Neuronal stem cell (in vitro differentiated cells): Measurements from ENCODE around the gene ZNF44.

Source experiments
- DNase-seq: peaks from one replicate; pipeline ENCODE4 v3.0.0-alpha.2; 2013; ENCODE audit warnings: low spot score
- H2AFZ ChIP-seq: one replicate; pipeline ENCODE4 v1.6.1; 2013; ENCODE audit warnings: mild to moderate bottlenecking, low read length, inconsistent platforms
- H2AK5ac ChIP-seq: 2 replicates; pipeline ENCODE4 v1.6.1; 2013; ENCODE audit warnings: low read depth, mild to moderate bottlenecking, inconsistent platforms, low read length, moderate library complexity, mixed read lengths
- H2BK120ac ChIP-seq: 2 replicates; pipeline ENCODE4 v1.6.1; 2013; ENCODE audit warnings: low read depth, mild to moderate bottlenecking, inconsistent platforms, low read length, moderate library complexity, mixed read lengths
- H2BK12ac ChIP-seq: one replicate; pipeline ENCODE4 v1.6.1; 2013; ENCODE audit warnings: low read length, inconsistent platforms
- H2BK15ac ChIP-seq: 2 replicates; pipeline ENCODE4 v1.6.1; 2013; ENCODE audit warnings: mild to moderate bottlenecking, low read length, inconsistent platforms, mixed read lengths
- H2BK5ac ChIP-seq: one replicate; pipeline ENCODE4 v1.6.1; 2013; ENCODE audit warnings: inconsistent platforms, mild to moderate bottlenecking, low read length, moderate library complexity
- H3K14ac ChIP-seq: one replicate; pipeline ENCODE4 v1.6.1; 2013; ENCODE audit warnings: low read length, inconsistent platforms
- H3K18ac ChIP-seq: 2 replicates; pipeline ENCODE4 v1.6.1; 2013; ENCODE audit warnings: low read length, inconsistent platforms
- H3K23ac ChIP-seq: 2 replicates; pipeline ENCODE4 v1.6.1; 2013; ENCODE audit warnings: low read depth, mild to moderate bottlenecking, mixed read lengths, low read length, inconsistent platforms; ENCODE audit not compliant: poor library complexity
- H3K27ac ChIP-seq: replicated peaks from 3 replicates; pipeline ENCODE4 v1.5.1; 2013; ENCODE audit warnings: low read length, inconsistent platforms
- H3K27me3 ChIP-seq, 3 experiments: 2 replicates each; pipeline ENCODE4 v1.6.1; 2013; ENCODE audit warnings: low read length in 3 of 3, mild to moderate bottlenecking in 2 of 3, inconsistent platforms in 1 of 3, low read depth in 1 of 3, mixed read lengths in 1 of 3, moderate library complexity in 1 of 3; ENCODE audit not compliant: control insufficient read depth in 3 of 3, insufficient read depth in 3 of 3
- H3K36me3 ChIP-seq, 2 donors: replicated peaks in 1 of 2; 2 replicates each; pipeline ENCODE4 v1.6.1; 2013; ENCODE audit warnings: low read length in 2 of 2; ENCODE audit not compliant: control insufficient read depth in 2 of 2, insufficient read depth in 2 of 2
- H3K4ac ChIP-seq: 2 replicates; pipeline ENCODE4 v1.6.1; 2013; ENCODE audit warnings: inconsistent platforms, mild to moderate bottlenecking, low read length, moderate library complexity
- H3K4me1 ChIP-seq, 2 donors: 1 replicate in 1 of 2; 2 replicates in 1 of 2; pipeline ENCODE4 v1.6.1; 2013; ENCODE audit warnings: low read length in 2 of 2, low read depth in 1 of 2; ENCODE audit not compliant: control insufficient read depth in 2 of 2, insufficient read depth in 1 of 2
- H3K4me2 ChIP-seq: one replicate; pipeline ENCODE4 v1.6.1; 2013; ENCODE audit warnings: mild to moderate bottlenecking, low read length, inconsistent platforms; ENCODE audit not compliant: insufficient read depth, poor library complexity, severe bottlenecking
- H3K4me3 ChIP-seq, 2 donors: 2 replicates each; pipeline ENCODE4 v1.5.1; 2013; ENCODE audit warnings: low read length in 2 of 2, mild to moderate bottlenecking in 2 of 2, inconsistent platforms in 1 of 2, moderate library complexity in 1 of 2
- H3K79me1 ChIP-seq: one replicate; pipeline ENCODE4 v1.6.1; 2013; ENCODE audit warnings: low read depth, mild to moderate bottlenecking, inconsistent platforms, low read length, moderate library complexity
- H3K9ac ChIP-seq: one replicate; pipeline ENCODE4 v1.6.1; 2013; ENCODE audit warnings: mild to moderate bottlenecking, low read depth, low read length, inconsistent platforms; ENCODE audit not compliant: poor library complexity
- H3K9me3 ChIP-seq, 2 donors: replicated peaks in 1 of 2; 2 replicates each; pipeline versions ENCODE3 to v1.6.1; 2013; ENCODE audit warnings: low read length in 2 of 2, mild to moderate bottlenecking in 2 of 2, inconsistent platforms in 1 of 2, low read depth in 1 of 2, mixed read lengths in 1 of 2, moderate library complexity in 1 of 2; ENCODE audit not compliant: control insufficient read depth in 2 of 2, insufficient read depth in 1 of 2
- H4K8ac ChIP-seq: one replicate; pipeline ENCODE4 v1.6.1; 2013; ENCODE audit warnings: low read depth, mild to moderate bottlenecking, inconsistent platforms, low read length, moderate library complexity
- H4K91ac ChIP-seq: one replicate; pipeline ENCODE4 v1.6.1; 2013; ENCODE audit warnings: low read length, low read depth, mild to moderate bottlenecking, inconsistent platforms; ENCODE audit not compliant: poor library complexity
- WGBS, 2 donors: extraction: QIAGEN DNeasy Blood & Tissue Kit; methylation state at CpG; one replicate each; pipeline ENCODE4 v1.1.7; 2013; ENCODE audit warnings: missing lambda C conversion rate in 2 of 2, mixed read lengths in 1 of 2; ENCODE audit not compliant: insufficient read length in 2 of 2, insufficient replicate concordance in 1 of 2; ENCODE audit errors: extremely low coverage in 2 of 2; 5-methylcytosine and 5-hydroxymethylcytosine counted together

Gene ZNF44

GRCh38 chr19:12287958-12288500 is 6.7 kb downstream of the ZNF44 start:
- Histone ChIP-seq H2BK12ac (no peak overlapping the region), H3K36me3 (peaks cover 0 to 70% of the 10 kb centered on the region in 2 donors), H3K27me3 (no peaks in the 10 kb centered on the region), H3K23ac (no peak overlapping the region), H3K79me1 (no peaks in the 10 kb centered on the region), H2BK5ac (no peak overlapping the region), H3K4ac (no peak overlapping the region), H2BK120ac (no peak overlapping the region), H3K27ac (no peak overlapping the region), H2BK15ac (no peak overlapping the region), H3K9me3 (peaks cover 1 to 62% of the 10 kb centered on the region in 2 donors), H3K14ac (no peak overlapping the region), H4K8ac (no peak overlapping the region), H3K4me1 (no peaks in the 10 kb centered on the region), H3K18ac (no peak overlapping the region), H3K4me3 (no peak overlapping the region), H3K4me2 (no peak overlapping the region), H4K91ac (no peak overlapping the region), H2AFZ (no peak overlapping the region), H3K9ac (no peak overlapping the region), H2AK5ac (no peak overlapping the region)
- no CpG with 5 or more reads among the region's 1 CpG for WGBS, 2 donors
- no peak for DNase-seq

- Histone ChIP-seq H2BK5ac (no peak overlapping the region), H3K79me1 (no peaks in the 10 kb centered on the region), H3K36me3 (peaks cover 0 to 42% of the 10 kb centered on the region in 2 donors), H3K27ac (no peak overlapping the region), H3K4ac (no peak overlapping the region), H3K9me3 (peaks cover 1 to 65% of the 10 kb centered on the region in 2 donors), H2BK120ac (no peak overlapping the region), H3K4me3 (no peak overlapping the region), H3K4me1 (no peaks in the 10 kb centered on the region), H3K27me3 (no peaks in the 10 kb centered on the region), H3K18ac (no peak overlapping the region), H3K23ac (no peak overlapping the region), H2AK5ac (no peak overlapping the region), H4K91ac (no peak overlapping the region), H3K4me2 (no peak overlapping the region), H3K9ac (no peak overlapping the region), H3K14ac (no peak overlapping the region), H2BK15ac (no peak overlapping the region), H2AFZ (no peak overlapping the region), H4K8ac (no peak overlapping the region), H2BK12ac (no peak overlapping the region)
- no peak for DNase-seq
- WGBS, 2 donors, result no CpG with 5 or more reads among the region's 18 CpGs
Observed at GRCh38 chr19:12284631-12285030, 10.1 kb downstream of the ZNF44 start.

GRCh38 chr19:12284226-12284625 is 10.5 kb downstream of the ZNF44 start:
- H3K4me2 ChIP-seq, result no peak overlapping the region

GRCh38 chr19:12278713-12279112 is 16.0 kb downstream of the ZNF44 start:
- Histone ChIP-seq H4K8ac (no peak overlapping the region), H2BK5ac (no peak overlapping the region), H2BK120ac (no peak overlapping the region), H4K91ac (no peak overlapping the region), H3K4me3 (no peak overlapping the region), H3K27ac (no peak overlapping the region), H3K9ac (no peak overlapping the region), H3K79me1 (peaks cover 2% of the 10 kb centered on the region), H2BK15ac (no peak overlapping the region), H3K27me3 (no peaks in the 10 kb centered on the region), H2BK12ac (no peak overlapping the region), H3K4me1 (no peaks in the 10 kb centered on the region), H3K18ac (no peak overlapping the region), H3K4ac (no peak overlapping the region), H2AK5ac (no peak overlapping the region), H3K9me3 (peaks cover 8 to 87% of the 10 kb centered on the region in 2 donors), H2AFZ (no peak overlapping the region), H3K14ac (no peak overlapping the region), H3K36me3 (peaks cover 1 to 44% of the 10 kb centered on the region in 2 donors), H3K4me2 (no peak overlapping the region), H3K23ac (no peak overlapping the region)
- DNase-seq, result no peak
- WGBS, 2 donors, result no CpG with 5 or more reads among the region's 2 CpGs

More at GRCh38 chr19:12284226-12284625, 10.5 kb downstream of the ZNF44 start:
- no peak overlapping the region for H4K8ac ChIP-seq
- WGBS, 2 donors, result no CpG with 5 or more reads among the region's 14 CpGs
- no peak overlapping the region for H3K9ac ChIP-seq
- no peak overlapping the region for H3K14ac ChIP-seq
- H3K27me3 ChIP-seq, result no peaks in the 10 kb centered on the region
- H3K4me3 ChIP-seq, result no peak overlapping the region
- no peak for DNase-seq
- H3K79me1 ChIP-seq, result no peaks in the 10 kb centered on the region
- H3K36me3 ChIP-seq, result peaks cover 0 to 40% of the 10 kb centered on the region in 2 donors
- H2BK15ac ChIP-seq, result no peak overlapping the region
- peaks cover 1 to 68% of the 10 kb centered on the region in 2 donors for H3K9me3 ChIP-seq
- no peak overlapping the region for H2BK120ac ChIP-seq
- no peak overlapping the region for H2AK5ac ChIP-seq
- no peak overlapping the region for H4K91ac ChIP-seq
- no peak overlapping the region for H3K18ac ChIP-seq
- H3K4me1 ChIP-seq, result no peaks in the 10 kb centered on the region
- H3K4ac ChIP-seq, result no peak overlapping the region
- no peak overlapping the region for H2AFZ ChIP-seq
- no peak overlapping the region for H3K23ac ChIP-seq
- no peak overlapping the region for H2BK12ac ChIP-seq
- no peak overlapping the region for H2BK5ac ChIP-seq
- no peak overlapping the region for H3K27ac ChIP-seq
